GM21526 (cell line): ENCODE results near the gene LRRTM4.

Source experiments
- ATAC-seq: cut with Tn5 transposase; IDR thresholded peaks from one replicate; pipeline ENCODE4 v1.9.1; 2021; ENCODE audit warnings: moderate library complexity; ENCODE audit not compliant: unreplicated experiment, low FRiP score

The LRRTM4 gene

GRCh38 chr2:77328134-77328931 lies 193.8 kb downstream of the LRRTM4 start:
- no peak for ATAC-seq

DNA sequence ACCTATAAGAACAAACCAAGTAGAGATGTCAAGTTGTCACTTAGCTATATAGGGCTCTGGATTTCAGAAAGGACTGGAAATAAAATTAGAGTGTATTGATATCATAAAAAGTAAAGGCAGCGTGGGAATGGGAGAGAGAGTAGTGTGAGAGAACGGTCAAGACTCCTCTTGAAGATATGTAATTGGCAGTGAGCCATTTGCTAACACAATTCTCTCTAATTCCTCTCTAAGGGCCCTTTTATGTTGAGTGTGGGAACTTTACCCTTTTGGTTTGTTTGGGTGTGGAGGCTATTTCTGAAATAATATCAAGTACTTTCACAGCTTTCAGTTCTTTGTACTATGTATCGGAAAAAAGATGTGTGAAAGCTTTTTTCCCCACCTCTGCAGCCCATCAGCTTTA lies 196.8 kb downstream of the LRRTM4 start:
- ATAC-seq = no peak

GRCh38 chr2:77322431-77322830 lies 199.7 kb downstream of the LRRTM4 start:
- no peak for ATAC-seq

DNA sequence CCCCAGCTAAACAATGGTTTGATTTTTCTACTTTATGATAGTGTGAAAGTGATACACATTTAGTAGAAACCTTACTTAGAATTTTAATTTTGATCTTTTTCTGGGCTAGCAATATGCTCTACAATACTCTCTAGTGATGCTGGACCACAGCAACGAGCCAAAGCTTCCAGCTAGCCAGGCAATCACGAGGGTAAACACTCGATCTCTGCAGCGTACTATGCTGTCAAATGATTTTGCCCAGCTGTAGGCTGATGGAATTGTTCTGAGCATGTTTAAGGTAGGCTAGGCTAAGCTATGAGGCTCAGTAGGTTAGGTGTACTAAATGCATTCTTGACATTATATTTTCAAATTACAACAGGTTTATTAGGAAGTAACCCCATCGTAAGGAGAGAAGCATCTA lies 207.5 kb downstream of the LRRTM4 start:
- no peak for ATAC-seq

DNA sequence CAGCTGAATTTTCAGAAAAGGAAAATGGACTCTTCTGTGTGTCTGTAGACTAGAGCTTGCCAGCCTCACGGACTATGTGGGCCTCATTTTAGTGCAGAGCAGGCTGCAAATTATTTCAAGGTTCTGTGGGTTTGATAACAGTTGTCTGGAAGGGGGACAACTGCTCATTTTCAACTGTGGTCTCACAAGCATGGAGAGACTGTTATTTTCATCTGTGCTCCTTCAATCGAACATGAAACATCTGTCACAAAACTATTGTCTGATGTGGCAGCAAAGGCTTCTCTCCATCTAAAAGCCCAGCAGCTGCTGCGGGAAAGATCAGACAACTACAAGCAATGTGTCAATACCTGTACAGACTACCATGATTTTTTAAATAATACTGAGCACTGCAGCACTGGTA lies 211.8 kb downstream of the LRRTM4 start:
- no peak for ATAC-seq

- ATAC-seq = no peak
Observed at GRCh38 chr2:77309725-77310124, 212.5 kb downstream of the LRRTM4 start.

DNA sequence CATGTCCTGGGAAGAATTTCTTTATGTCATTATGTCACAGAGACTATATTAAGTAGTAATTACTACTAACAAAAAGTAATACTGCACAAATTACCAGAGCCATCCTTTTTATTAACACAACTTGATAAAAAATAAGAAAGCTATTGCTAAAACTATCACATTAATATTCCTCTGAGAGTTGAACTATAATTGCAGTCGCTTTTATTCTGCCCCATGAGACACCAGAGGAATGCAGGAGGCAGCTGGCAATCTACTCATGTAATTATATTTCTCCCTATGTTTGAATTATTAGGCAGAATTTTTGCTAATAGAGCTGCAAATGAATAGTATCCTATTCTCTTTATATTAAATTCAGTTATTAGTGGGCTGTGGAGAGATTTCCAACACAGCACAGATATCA lies 220.7 kb downstream of the LRRTM4 start:
- ATAC-seq = no peak

DNA sequence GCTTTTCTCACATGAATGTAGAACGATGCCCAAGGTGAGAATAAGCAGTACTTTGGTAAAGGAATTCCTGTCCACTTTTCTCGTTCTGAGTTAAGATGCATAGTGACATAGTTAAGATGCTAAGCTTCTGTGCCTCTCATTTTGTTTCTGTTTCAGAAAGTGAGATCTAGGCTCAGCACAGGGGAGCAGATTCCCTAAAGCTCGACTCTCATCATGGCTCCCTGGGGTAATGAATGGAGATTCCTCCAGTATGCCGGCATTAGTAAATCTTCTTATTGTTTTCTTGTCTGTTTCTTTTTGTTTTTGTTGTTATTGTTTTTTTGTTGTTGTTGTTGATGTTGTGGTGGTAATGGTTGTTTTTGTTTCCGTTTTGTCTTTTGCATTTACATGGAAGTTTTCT lies 225.4 kb downstream of the LRRTM4 start:
- ATAC-seq = no peak

- ATAC-seq = no peak
Observed at GRCh38 chr2:77294474-77294873, 227.7 kb downstream of the LRRTM4 start.

DNA sequence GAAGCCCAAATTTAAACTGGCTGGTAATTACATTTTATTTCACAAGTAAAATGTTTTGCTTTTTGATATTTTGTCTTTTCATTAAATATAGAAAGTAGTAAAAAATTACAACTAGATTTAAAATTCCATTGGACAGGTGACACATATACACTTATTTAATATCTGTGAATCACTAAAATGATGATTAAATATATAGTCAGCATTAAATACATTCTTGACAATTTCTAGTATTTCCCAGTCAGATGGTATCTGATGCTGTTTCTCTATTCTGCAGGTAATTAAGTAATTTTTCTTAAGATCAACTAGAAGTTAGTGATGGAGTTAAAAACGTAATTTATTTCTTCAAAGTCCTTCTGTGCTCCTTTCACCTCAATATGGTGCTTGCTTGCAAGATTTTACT lies 237.8 kb downstream of the LRRTM4 start:
- ATAC-seq = no peak

DNA sequence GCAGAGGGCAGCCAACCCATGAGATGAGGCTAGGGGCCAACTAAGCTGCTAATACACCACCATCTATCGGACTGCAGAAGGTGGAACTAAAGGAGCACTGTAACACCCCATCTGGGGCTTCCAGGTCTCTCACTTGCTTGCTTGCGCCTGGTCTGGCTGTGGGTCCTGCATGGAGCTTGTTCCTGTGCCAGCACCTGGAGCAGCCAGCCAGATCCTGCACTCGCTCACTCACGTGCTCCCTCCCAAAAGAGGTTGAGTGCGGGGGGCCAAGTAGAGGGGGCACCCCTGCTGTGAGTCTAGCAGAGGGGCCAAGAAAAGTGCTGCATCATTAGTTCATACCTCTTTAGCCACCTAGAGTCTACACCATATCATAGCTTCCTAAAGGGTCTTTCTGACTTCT lies 250.9 kb downstream of the LRRTM4 start:
- no peak for ATAC-seq

- no peak for ATAC-seq
Observed at GRCh38 chr2:77270433-77270832, 251.7 kb downstream of the LRRTM4 start.

GRCh38 chr2:77268626-77269025 lies 253.6 kb downstream of the LRRTM4 start:
- ATAC-seq = no peak

DNA sequence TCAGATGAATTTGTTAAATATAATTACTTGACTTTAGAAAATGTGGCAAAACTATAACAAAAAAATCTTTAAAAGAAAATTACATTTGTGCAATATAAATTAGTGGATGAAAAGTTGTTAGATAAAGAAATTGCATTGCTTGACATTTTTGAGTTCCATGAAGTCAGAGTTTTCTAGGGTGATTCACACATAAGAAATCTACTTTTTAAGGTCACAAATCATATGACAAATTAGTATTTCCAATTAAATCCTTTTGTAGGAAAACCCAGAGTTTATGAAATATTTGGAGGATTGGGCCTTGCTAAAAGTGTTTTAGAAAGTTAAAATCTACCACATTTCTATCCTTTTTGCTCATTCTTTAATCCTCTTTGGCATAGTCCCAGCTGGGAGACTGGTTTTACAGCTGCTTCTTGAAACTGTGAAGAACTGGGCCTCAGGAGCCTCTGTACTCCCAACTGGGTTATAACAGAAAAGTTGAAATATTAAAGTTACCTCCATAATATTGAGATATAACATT lies 289.2 kb downstream of the LRRTM4 start:
- ATAC-seq = no peak

- ATAC-seq = no peak
Observed at GRCh38 chr2:77228391-77228790, 293.8 kb downstream of the LRRTM4 start.

- ATAC-seq = no peak
Observed at GRCh38 chr2:77210725-77211124, 311.5 kb downstream of the LRRTM4 start.

GRCh38 chr2:77207331-77207730 lies 314.8 kb downstream of the LRRTM4 start:
- no peak for ATAC-seq

- ATAC-seq = no peak
Observed at GRCh38 chr2:77201755-77202154, 320.4 kb downstream of the LRRTM4 start.

GRCh38 chr2:77199411-77199810 lies 322.8 kb downstream of the LRRTM4 start:
- ATAC-seq = no peak

DNA sequence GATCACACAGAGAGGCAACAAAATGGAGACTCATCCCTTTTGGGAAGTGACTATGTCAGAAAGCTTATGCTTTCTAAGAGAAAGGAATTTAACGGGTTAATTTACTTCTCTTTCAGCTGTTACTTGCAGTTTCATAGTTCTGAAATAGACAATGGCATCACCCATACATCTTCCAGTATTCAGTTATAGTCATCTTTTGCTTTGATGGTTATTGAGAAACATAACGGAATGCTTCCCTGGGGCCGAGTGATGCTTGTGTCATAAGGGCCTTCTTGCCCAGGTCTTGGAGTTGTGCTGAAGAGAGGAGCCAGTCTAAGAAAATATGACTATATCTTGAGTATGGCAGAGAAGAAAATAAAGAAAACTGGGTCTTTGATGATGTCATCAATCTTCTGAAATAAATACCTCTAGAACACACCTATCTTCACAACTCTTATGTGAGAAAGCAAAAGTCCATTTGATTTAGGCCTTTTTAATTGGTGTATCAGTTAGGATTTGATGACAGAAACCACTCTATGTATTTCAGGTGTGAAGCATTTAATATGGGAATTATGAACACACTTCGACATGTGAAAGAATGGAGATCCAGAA lies 328.2 kb downstream of the LRRTM4 start:
- ATAC-seq = no peak

- ATAC-seq = no peak
Observed at GRCh38 chr2:77192811-77193289, 329.3 kb downstream of the LRRTM4 start.

DNA sequence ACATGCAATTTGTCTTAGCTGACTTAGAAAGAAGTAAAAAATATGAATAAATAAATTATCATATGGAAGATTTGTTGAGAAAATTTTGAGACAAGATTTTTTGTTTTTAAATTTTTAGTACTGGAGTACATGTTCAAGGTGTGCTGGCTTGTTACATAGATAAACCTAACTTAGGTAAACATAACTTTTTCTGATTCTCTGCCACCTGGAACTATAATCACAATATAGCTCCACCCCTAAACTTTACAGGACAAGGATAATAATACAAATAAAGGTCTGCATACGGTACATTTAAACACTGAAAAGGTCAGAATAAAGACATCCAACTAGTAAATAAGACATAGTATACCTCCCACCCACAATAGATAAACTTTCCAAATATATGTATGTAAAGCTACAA lies 330.5 kb downstream of the LRRTM4 start:
- ATAC-seq = no peak
